Stimulated activated naive CD4-positive, alpha-beta T cell treated with Interleukin-2 at 50 U/mL for 16 hours (primary cell): ENCODE data around the gene RRP12.
A peak's percentile ranks its signal among the peaks of the same experiment; 100 is the strongest.
"Not testable (repeated sequence)": the region's sequence is repeated elsewhere in the genome, so short reads cannot be mapped to it uniquely, and the experiment has no call there.

ENCODE experiments used
- DNase-seq: peaks from one replicate; lab custom pipeline; 2025; lab: John Stamatoyannopoulos, UW

Gene RRP12

DNA sequence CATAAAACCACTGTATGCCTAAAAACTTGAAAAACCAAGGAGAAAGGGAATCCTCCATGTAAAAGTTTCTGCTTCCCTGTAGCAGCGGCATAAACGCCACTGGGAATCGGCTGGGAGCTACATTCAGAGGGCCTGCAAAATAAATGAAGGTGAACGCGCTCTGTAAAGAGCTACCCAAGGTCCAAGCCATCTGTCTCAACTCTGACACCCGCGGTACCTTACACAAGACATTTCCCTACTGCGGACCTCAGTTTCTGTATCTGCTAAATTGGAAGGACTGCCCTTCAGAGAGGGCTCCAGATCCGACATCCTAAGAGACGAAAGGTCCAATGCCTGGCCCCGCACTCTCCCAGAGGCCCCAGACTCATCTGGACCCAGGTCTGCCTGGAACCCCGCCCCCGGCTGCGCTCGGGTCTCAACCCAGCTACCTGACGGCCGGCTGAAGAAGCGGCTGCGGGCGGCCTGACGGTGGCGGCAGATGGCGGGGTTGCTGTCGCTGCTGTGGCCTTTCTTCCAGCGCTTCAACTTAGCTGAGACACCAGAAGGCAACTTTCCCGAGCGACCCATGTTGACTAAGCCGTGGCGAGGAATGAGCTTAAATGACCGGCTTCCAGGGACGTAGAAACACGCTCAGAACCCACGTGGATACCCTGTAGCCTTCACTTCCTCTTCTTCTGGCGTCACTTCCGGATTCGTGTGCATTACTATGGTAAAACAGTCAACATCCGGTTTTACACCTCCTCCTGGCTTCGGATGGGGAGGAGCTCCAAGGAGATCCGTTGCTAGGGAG lies at the start of gene RRP12:
Gene RRP12, minus strand, starts transcription at position 676 of the 790 bp plus-strand sequence. Its CDS starts 109 bp downstream, at position 567.
- DNase-seq = peak; percentile 83

GRCh38 chr10:97450828-97451227 lies 49.7 kb upstream of the RRP12 start:
- DNase-seq = no peak

DNA sequence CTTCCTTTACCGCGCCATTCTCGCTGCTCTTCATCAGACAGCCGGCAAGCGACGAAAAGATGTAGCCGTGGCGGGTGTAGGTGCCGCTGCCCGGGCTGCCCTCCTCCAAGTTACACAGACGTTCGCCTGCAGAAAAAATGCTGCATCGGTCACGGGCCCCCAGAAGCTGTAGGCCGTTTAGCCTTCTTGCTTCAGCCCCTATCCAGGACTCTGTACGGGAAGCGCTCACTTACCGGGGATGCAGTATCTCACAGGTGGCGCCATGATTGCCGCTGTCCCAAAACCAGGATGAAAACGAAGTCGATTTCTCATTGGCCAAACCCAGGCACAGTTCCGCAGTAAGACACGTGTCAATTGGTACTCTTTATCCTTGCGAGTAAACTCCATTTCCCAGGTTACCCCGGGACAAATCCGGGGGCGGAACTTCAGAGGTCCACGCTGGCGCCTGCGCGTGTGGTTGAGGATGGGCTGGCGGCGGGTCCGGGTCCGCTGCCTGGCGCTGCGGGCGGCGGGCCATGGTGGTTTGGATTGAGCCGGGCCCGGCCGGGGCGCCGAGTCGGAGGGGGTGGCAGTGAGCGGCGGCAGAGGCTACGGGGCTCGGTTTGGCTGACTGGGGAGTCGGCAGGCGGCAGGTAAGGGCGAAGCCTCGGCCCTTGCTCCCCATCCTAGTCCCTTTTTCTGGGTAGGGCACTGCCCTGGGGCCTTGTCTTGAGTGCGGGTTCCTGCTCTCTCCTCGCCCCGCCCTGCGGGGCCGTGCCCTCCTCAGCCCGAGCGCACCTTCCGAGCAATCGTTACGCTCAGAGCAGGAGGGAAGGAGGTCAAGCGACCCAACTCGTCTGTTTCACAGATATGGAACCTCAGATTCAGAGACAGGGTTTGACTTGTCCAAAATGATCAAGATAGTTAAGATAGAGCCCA lies 44.8 kb upstream of the RRP12 start, which contains the start of the genes EXOSC1 and ZDHHC16:
Gene EXOSC1, minus strand, starts transcription at position 285 of the 918 bp plus-strand sequence. Its CDS starts 21 bp downstream, at position 264.
Gene ZDHHC16, plus strand, starts transcription at position 454 of the 918 bp plus-strand sequence. CDS start 5,501 bp downstream, outside the sequence.
- peak; percentile 93 for DNase-seq

DNA sequence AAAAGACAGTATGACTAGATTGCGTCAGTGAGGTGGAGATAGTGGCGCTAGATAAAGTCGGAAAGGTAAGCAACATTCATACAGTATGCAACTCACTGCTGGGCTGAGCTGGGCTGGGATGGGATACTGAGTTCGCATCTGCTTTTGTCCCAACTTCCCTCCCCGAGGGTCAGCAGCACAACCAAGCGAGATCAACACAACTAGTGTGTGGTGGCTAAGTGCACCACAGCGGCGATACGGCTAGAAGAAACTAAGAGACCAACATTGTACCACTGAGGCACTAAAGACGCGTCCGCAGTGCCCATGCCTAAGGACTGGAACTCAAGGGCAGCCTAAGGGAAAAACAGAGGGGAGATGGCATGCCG lies 44.2 kb upstream of the RRP12 start:
- no peak for DNase-seq

- no peak for DNase-seq
Observed at GRCh38 chr10:97444212-97444611, 43.1 kb upstream of the RRP12 start.

GRCh38 chr10:97442277-97442676 lies 41.1 kb upstream of the RRP12 start:
- no peak for DNase-seq

GRCh38 chr10:97435211-97435610 lies 34.1 kb upstream of the RRP12 start:
- DNase-seq = no peak

- no peak for DNase-seq
Observed at GRCh38 chr10:97434557-97434956, 33.4 kb upstream of the RRP12 start.

DNA sequence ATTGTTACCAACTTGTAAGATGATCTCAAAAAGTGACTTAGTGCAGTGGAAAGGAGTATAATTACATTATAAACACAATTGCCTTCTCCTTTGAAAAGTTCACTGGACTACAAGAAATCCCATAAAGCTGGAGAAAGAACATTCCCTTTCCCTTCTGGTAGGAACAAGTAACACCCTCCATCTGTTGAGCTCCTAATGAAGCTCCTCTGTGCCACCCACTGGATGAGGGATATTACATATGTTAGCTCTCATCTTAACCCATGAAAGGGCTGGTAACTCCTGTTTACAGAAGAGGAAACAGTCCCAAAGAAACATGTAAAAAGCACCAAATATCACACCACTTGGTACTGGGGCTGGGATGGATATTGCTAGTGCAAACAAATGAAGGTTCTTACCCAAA lies 32.9 kb upstream of the RRP12 start:
- DNase-seq = no peak

DNA sequence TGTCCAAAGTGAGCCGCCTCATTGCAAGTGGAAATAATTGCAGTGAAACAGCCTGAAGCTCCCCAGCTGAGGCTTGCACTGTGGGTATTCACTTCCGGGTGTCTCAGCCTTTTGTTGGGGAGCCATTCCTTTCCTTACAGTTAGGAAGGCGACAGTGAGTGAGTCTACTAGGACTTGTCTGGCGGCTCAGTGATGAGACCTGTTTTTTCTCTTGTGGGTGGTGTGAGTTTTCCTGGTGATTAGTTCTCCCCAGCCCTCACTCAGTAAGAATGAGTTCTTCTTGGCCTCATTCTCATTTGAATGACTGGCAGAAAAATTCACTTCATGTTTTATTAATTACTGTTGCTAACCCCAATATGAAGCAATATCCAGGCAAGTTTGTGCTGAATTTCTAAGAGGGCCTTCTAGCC lies 27.4 kb upstream of the RRP12 start:
- DNase-seq = peak; percentile 41

DNA sequence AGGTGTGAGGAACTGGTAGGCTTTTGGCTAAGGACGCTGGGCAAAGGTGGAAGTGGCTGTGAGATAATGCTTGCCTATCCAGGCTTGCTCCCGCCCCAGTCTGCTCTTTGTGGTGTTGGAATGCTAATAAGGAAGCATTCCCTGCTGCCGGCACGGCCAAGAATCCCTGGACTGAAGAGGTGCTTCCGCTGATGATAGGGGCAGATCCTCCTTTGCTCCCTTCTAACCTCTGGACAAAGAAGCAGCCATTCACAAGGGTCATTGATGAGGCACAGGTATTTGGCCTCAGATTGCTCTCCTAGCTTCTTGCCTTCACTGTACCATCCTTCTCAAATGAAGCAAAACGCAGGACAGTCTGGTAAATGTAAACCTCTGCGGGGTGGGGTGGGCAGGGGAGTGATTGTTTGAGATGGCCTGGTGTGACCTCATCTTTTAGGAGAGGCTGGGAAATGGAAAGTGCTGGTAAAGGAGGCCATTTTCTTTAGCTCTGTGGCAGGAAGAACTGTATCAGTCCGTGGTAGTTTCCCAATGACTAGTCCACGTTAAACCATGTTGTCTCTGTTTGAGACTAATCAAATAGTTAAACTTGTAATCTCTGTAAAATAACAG lies 26.5 kb upstream of the RRP12 start:
- DNase-seq = peak; percentile 56

- no peak for DNase-seq
Observed at GRCh38 chr10:97426776-97427570, 25.8 kb upstream of the RRP12 start.

GRCh38 chr10:97425964-97426775 lies 25.0 kb upstream of the RRP12 start, which contains the start of gene PGAM1:
Gene PGAM1 (plus strand): TSS chr10:97426191. CDS start chr10:97426308, 117 bp downstream.
- peak; percentile 91 for DNase-seq

DNA sequence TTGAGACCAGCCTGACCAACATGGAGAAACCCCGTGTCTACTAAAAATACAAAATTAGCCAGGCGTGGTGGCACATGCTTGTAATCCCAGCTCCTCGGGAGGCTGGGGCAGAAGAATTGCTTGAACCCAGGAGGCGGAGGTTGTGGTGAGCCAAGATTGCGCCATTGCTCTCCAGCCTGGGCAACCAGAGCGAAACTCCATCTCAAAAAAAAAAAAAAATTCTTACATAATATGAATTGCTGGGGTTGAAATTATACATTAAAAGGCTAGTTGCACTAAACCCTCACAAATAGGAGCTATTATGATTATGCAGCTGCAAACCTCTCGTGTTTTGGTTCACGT lies 22.6 kb upstream of the RRP12 start:
- DNase-seq = not testable (repeated sequence)

DNA sequence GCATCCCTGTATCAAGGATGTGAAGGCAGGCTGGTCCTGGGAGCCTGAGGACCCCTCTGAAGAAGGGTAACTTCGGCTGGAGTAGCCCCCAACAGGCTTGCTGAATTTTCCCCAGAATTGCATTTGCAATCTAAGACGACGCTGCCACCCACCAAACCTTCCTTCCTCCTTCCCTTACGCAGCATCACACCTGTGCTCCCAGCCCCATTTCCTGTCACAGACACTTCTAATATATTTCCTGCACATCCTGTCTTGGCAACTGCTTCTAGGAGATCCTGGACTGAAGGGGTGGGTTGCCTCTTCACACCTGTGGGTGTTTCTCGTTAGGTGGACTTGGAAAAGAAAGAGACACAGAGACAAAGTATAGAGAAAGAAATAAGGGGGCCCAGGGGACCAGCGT lies 15.4 kb upstream of the RRP12 start:
- DNase-seq = no peak

- DNase-seq = peak; percentile 77
Observed at GRCh38 chr10:97412891-97413304, 11.8 kb upstream of the RRP12 start.

DNA sequence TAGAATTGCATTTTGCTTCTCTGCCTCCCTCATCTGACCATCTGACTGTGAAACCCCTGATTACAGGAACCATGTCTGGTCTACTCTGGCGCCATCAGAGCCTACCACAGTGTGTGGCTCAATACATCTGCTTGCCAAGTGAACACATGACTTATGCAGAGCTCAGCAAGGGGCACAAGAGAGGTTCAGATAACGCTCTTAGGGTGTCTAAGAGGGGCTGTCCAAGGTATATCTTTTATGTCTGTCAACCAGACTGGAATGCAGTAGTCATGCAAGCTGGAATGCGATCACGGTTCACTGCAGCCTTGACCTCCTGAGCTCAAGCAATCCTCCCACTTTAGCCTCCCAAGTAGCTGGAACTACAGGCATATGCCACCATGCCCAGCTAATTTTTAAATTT lies 10.3 kb upstream of the RRP12 start:
- no peak for DNase-seq

GRCh38 chr10:97408496-97408992 lies 7.4 kb upstream of the RRP12 start:
- DNase-seq = no peak

GRCh38 chr10:97407952-97408248 lies 6.8 kb upstream of the RRP12 start:
- no peak for DNase-seq

GRCh38 chr10:97407211-97407951 lies 6.2 kb upstream of the RRP12 start:
- peak; percentile 62 for DNase-seq
